ENCODE results near the gene SMIM26. TPM values are rescaled to one million over a fixed set of nuclear protein-coding genes. Genes with fewer than 3 reads are reported as not detected.

SMIM26 gene
- total RNA-seq, 1 donor from 2014 or later = 55.7 TPM

GRCh38 chr20:18537651-18538050 lies 29.6 kb upstream of the SMIM26 start:
- TF ChIP-seq CTCF (IDR thresholded peaks at IDR 0.05) = no peak
- H3K27ac Mint-ChIP-seq (ENCODE audit: unreplicated experiment) = no peak overlapping the region
- peaks cover 36% of the 10 kb centered on the region for H3K36me3 Mint-ChIP-seq (ENCODE audit: unreplicated experiment)

GRCh38 chr20:18541741-18542140 lies 25.5 kb upstream of the SMIM26 start:
- Mint-ChIP-seq H3K27me3 (ENCODE audit: unreplicated experiment) (no peaks in the 10 kb centered on the region), H3K27ac (ENCODE audit: unreplicated experiment) (no peak overlapping the region), H3K9me3 (ENCODE audit: unreplicated experiment) (no peaks in the 10 kb centered on the region), H3K4me1 (ENCODE audit: unreplicated experiment) (no peaks in the 10 kb centered on the region), H3K4me3 (ENCODE audit: unreplicated experiment) (no peak overlapping the region), H3K36me3 (ENCODE audit: unreplicated experiment) (peaks cover 47% of the 10 kb centered on the region)
- no peak for DNase-seq (ENCODE audit: extremely low spot score, unreplicated experiment)
- no peak for TF ChIP-seq CTCF (IDR thresholded peaks at IDR 0.05)

More at GRCh38 chr20:18537651-18538050, 29.6 kb upstream of the SMIM26 start:
- Mint-ChIP-seq H3K4me1 (ENCODE audit: unreplicated experiment) (no peaks in the 10 kb centered on the region), H3K9me3 (ENCODE audit: unreplicated experiment) (no peaks in the 10 kb centered on the region), H3K4me3 (ENCODE audit: unreplicated experiment) (no peak overlapping the region), H3K27me3 (ENCODE audit: unreplicated experiment) (no peaks in the 10 kb centered on the region)
- no peak for DNase-seq (ENCODE audit: extremely low spot score, unreplicated experiment)

GRCh38 chr20:18543216-18543615 lies 24.0 kb upstream of the SMIM26 start:
- H3K4me3 Mint-ChIP-seq (ENCODE audit: unreplicated experiment) = no peak overlapping the region
- H3K27me3 Mint-ChIP-seq (ENCODE audit: unreplicated experiment) = no peaks in the 10 kb centered on the region
- DNase-seq (ENCODE audit: extremely low spot score, unreplicated experiment) = no peak
- no peaks in the 10 kb centered on the region for H3K9me3 Mint-ChIP-seq (ENCODE audit: unreplicated experiment)
- peaks cover 43% of the 10 kb centered on the region for H3K36me3 Mint-ChIP-seq (ENCODE audit: unreplicated experiment)
- no peak for TF ChIP-seq CTCF (IDR thresholded peaks at IDR 0.05)
- no peaks in the 10 kb centered on the region for H3K4me1 Mint-ChIP-seq (ENCODE audit: unreplicated experiment)
- H3K27ac Mint-ChIP-seq (ENCODE audit: unreplicated experiment) = no peak overlapping the region

GRCh38 chr20:18543932-18544331 lies 23.3 kb upstream of the SMIM26 start:
- Mint-ChIP-seq H3K27ac (ENCODE audit: unreplicated experiment) (no peak overlapping the region), H3K9me3 (ENCODE audit: unreplicated experiment) (no peaks in the 10 kb centered on the region), H3K27me3 (ENCODE audit: unreplicated experiment) (no peaks in the 10 kb centered on the region), H3K36me3 (ENCODE audit: unreplicated experiment) (peaks cover 47% of the 10 kb centered on the region), H3K4me3 (ENCODE audit: unreplicated experiment) (no peak overlapping the region), H3K4me1 (ENCODE audit: unreplicated experiment) (no peaks in the 10 kb centered on the region)
- no peak for TF ChIP-seq CTCF (IDR thresholded peaks at IDR 0.05)
- DNase-seq (ENCODE audit: extremely low spot score, unreplicated experiment) = no peak

GRCh38 chr20:18545566-18545965 lies 21.7 kb upstream of the SMIM26 start:
- Mint-ChIP-seq H3K36me3 (ENCODE audit: unreplicated experiment) (peaks cover 44% of the 10 kb centered on the region), H3K4me1 (ENCODE audit: unreplicated experiment) (no peaks in the 10 kb centered on the region), H3K27ac (ENCODE audit: unreplicated experiment) (no peak overlapping the region), H3K27me3 (ENCODE audit: unreplicated experiment) (no peaks in the 10 kb centered on the region), H3K9me3 (ENCODE audit: unreplicated experiment) (no peaks in the 10 kb centered on the region), H3K4me3 (ENCODE audit: unreplicated experiment) (no peak overlapping the region)
- DNase-seq (ENCODE audit: extremely low spot score, unreplicated experiment) = no peak
- no peak for TF ChIP-seq CTCF (IDR thresholded peaks at IDR 0.05)

Measured in osteocyte (in vitro differentiated cells).